ENCODE measurements around the gene HNRNPH1.

DNA sequence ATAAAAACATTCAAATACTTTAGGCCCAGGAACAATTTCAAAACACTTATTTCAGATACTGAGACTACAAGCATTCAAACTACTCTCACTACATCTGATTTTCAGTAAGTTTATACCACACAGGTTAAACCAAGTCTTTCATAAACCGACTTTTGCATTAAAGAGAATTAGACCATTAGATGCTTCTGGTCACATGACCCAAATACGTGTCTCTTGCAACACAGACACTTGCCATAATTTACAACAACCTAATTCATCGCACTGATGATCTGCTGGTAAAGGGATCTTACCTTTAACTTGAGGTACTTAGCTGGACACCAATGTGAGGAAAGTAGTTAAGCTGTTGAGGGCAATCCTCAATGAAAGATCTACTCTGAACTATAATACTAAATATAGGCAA is 3.2 kb downstream of the HNRNPH1 start:
- TF ChIP-seq, protein P1, sequence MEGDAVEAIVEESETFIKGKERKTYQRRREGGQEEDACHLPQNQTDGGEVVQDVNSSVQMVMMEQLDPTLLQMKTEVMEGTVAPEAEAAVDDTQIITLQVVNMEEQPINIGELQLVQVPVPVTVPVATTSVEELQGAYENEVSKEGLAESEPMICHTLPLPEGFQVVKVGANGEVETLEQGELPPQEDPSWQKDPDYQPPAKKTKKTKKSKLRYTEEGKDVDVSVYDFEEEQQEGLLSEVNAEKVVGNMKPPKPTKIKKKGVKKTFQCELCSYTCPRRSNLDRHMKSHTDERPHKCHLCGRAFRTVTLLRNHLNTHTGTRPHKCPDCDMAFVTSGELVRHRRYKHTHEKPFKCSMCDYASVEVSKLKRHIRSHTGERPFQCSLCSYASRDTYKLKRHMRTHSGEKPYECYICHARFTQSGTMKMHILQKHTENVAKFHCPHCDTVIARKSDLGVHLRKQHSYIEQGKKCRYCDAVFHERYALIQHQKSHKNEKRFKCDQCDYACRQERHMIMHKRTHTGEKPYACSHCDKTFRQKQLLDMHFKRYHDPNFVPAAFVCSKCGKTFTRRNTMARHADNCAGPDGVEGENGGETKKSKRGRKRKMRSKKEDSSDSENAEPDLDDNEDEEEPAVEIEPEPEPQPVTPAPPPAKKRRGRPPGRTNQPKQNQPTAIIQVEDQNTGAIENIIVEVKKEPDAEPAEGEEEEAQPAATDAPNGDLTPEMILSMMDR (IDR thresholded peaks at IDR 0.05), result no peak
- no peak for TF ChIP-seq EZH2 (IDR thresholded peaks at IDR 0.05)

Data from neural progenitor cell (in vitro differentiated cells).